ENCODE measurements around the gene PLB1. TPM values are rescaled to one million over a fixed set of nuclear protein-coding genes. Genes with fewer than 3 reads are reported as not detected.
A peak's percentile ranks its signal among the peaks of the same experiment; 100 is the strongest.

The PLB1 gene
- total RNA-seq, 1 experiment from 2014 or later = 0.40 TPM

DNA sequence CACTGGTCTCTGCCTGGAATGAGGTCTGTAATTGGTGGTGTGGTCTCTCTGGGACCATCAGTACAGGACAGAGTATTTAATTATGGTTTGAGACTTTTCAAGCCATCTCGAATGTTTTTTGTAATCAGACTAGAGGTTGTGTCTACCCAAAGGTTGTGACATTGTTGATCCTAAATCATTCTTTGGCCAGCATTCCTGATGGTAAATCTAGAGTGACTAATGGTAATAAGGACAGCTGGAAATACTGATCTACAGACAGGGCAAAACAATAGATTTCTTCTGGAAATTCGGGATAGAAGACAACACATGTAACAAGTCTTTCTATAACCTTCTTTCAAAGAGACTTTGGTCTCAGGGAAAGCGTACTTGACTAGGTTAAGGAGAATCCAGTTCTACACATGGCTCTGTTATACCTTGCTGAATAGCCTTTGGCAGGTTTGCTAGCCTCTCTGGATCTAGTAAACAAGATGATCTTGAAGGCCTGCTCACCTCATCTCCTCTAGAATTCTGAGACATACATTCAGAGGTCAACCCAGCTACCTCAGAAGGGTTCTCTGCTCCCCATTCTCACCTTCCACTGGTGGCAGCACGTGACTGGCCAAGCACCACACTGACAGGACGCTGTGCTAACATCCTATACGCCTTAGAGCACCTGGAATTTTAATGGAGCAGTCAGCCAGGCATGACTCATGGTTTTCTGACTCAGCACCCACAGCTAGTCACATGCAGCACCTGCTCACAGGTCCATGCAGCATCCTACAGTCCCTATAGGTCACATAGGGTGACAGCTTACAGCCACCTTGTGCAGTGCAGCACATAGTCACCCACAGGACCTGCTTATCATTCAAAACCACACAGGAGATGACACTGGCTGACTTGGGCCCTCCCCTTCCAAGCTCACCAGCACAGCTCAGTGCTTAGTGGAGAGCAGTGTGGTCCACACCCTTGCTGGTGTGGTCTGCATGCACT lies 12.2 kb downstream of the PLB1 start:
- Histone ChIP-seq H4K20me1 (ENCODE audit: low read length) (no peaks in the 10 kb centered on the region), H3K9ac (ENCODE audit: low read length) (no peak overlapping the region), H3F3A (ENCODE audit: low read length, unreplicated experiment) (no peaks in the 10 kb centered on the region), H3K9me3 (ENCODE audit: low read length) (no peaks in the 10 kb centered on the region), H3K4me3 (ENCODE audit: low read length) (no peak overlapping the region), H2AFZ (ENCODE audit: low read length) (no peak overlapping the region), H3K36me3 (ENCODE audit: low read depth, low read length) (no peaks in the 10 kb centered on the region), H3K4me1 (ENCODE audit: insufficient read depth, low read length) (peaks cover 14% of the 10 kb centered on the region), H3K79me2 (ENCODE audit: low read length) (no peaks in the 10 kb centered on the region), H3K9me2 (replicated peaks; ENCODE audit: low read length) (no peaks in the 10 kb centered on the region), H3K4me2 (ENCODE audit: low read length) (no peak overlapping the region), H3K27me3 (ENCODE audit: low read length) (no peaks in the 10 kb centered on the region), H3K27ac (ENCODE audit: low read length) (no peak overlapping the region)
- ATAC-seq = peak; percentile 96
- intact Hi-C loops (cut with micrococcal nuclease) = no loop called here
- ChIA-PET POLR2A (ENCODE audit: unreplicated experiment) (no interaction called here), CTCF (no interaction called here)
- DNase-seq = peak; percentile 95
- no TSS peak for BruUV-seq (replicated peaks)
- TF ChIP-seq, protein P1, sequence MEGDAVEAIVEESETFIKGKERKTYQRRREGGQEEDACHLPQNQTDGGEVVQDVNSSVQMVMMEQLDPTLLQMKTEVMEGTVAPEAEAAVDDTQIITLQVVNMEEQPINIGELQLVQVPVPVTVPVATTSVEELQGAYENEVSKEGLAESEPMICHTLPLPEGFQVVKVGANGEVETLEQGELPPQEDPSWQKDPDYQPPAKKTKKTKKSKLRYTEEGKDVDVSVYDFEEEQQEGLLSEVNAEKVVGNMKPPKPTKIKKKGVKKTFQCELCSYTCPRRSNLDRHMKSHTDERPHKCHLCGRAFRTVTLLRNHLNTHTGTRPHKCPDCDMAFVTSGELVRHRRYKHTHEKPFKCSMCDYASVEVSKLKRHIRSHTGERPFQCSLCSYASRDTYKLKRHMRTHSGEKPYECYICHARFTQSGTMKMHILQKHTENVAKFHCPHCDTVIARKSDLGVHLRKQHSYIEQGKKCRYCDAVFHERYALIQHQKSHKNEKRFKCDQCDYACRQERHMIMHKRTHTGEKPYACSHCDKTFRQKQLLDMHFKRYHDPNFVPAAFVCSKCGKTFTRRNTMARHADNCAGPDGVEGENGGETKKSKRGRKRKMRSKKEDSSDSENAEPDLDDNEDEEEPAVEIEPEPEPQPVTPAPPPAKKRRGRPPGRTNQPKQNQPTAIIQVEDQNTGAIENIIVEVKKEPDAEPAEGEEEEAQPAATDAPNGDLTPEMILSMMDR (conservative IDR thresholded peaks at IDR 0.05; ENCODE audit: low read depth, low read length) = no peak
- TF ChIP-seq EZH2phosphoT487 (IDR thresholded peaks at IDR 0.05; ENCODE audit: borderline replicate concordance, low read length) (no peak), EZH2 (IDR thresholded peaks at IDR 0.05; ENCODE audit: low read length, unreplicated experiment) (no peak)

DNA sequence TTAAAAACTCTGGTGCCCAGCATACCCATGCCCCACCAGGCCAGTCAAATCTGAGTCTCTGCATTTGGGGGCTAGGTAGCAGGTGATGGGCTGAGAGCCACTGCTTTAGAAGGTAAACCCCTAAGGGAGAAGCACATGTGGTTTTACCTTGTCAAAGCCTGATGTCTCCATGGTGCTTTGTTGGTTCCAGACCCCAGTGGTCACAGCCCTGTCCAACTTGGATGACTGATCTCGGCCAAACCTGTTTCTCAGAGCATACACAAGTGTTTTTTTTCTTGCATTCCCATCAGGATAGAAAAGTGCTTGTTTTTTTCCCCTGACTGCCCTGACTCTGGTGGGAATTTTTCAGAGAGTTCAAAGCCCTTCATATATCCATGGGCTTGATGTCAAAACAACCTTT lies 13.5 kb downstream of the PLB1 start:
- no peak overlapping the region for H3K9ac ChIP-seq (ENCODE audit: low read length)
- no peak overlapping the region for H3K4me3 ChIP-seq (ENCODE audit: low read length)
- H3K79me2 ChIP-seq (ENCODE audit: low read length) = no peaks in the 10 kb centered on the region
- TF ChIP-seq, protein P1 (conservative IDR thresholded peaks at IDR 0.05; ENCODE audit: low read depth, low read length) = no peak
- TF ChIP-seq EZH2phosphoT487 (IDR thresholded peaks at IDR 0.05; ENCODE audit: borderline replicate concordance, low read length) = no peak
- no peak for TF ChIP-seq EZH2 (IDR thresholded peaks at IDR 0.05; ENCODE audit: low read length, unreplicated experiment)
- no peak overlapping the region for H3K27ac ChIP-seq (ENCODE audit: low read length)
- DNase-seq (no peak), ATAC-seq (no peak)
- POLR2A ChIA-PET (ENCODE audit: unreplicated experiment) = no interaction called here
- intact Hi-C loops (cut with micrococcal nuclease) = no loop called here
- H3K9me3 ChIP-seq (ENCODE audit: low read length) = no peaks in the 10 kb centered on the region
- H3K4me2 ChIP-seq (ENCODE audit: low read length) = no peak overlapping the region
- CTCF ChIA-PET = no interaction called here
- H3K4me1 ChIP-seq (ENCODE audit: insufficient read depth, low read length) = peaks cover 14% of the 10 kb centered on the region
- no peak overlapping the region for H2AFZ ChIP-seq (ENCODE audit: low read length)
- BruUV-seq (replicated peaks) = no TSS peak
- no peaks in the 10 kb centered on the region for H3F3A ChIP-seq (ENCODE audit: low read length, unreplicated experiment)
- no peaks in the 10 kb centered on the region for H3K9me2 ChIP-seq (replicated peaks; ENCODE audit: low read length)
- H3K27me3 ChIP-seq (ENCODE audit: low read length) = no peaks in the 10 kb centered on the region
- H4K20me1 ChIP-seq (ENCODE audit: low read length) = no peaks in the 10 kb centered on the region
- H3K36me3 ChIP-seq (ENCODE audit: low read depth, low read length) = no peaks in the 10 kb centered on the region

DNA sequence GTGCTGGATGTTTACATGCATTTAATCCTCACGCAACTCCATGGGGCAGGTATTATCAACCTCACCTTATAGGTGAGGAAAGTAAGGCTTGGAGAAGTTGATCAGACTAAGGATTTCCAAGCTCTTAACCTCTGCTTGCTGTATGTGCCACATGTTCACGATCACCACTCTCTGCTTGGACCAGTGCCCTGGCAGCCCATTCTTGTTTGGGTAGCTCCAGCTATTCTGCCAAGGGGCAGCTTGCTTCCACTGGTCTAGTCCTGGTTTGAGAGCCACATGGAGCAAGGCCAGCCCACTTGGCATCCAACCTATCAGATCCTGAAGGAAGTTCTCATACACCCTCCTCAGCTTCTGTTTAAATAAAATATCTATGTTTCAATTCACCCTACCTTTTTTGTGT lies 14.3 kb downstream of the PLB1 start:
- no peaks in the 10 kb centered on the region for H3F3A ChIP-seq (ENCODE audit: low read length, unreplicated experiment)
- no peak overlapping the region for H2AFZ ChIP-seq (ENCODE audit: low read length)
- intact Hi-C loops (cut with micrococcal nuclease) = no loop called here
- H3K79me2 ChIP-seq (ENCODE audit: low read length) = no peaks in the 10 kb centered on the region
- no peak for DNase-seq
- BruUV-seq (replicated peaks) = no TSS peak
- no peak overlapping the region for H3K9ac ChIP-seq (ENCODE audit: low read length)
- no peaks in the 10 kb centered on the region for H3K36me3 ChIP-seq (ENCODE audit: low read depth, low read length)
- TF ChIP-seq, protein P1 (conservative IDR thresholded peaks at IDR 0.05; ENCODE audit: low read depth, low read length) = no peak
- TF ChIP-seq EZH2 (IDR thresholded peaks at IDR 0.05; ENCODE audit: low read length, unreplicated experiment) (no peak), EZH2phosphoT487 (IDR thresholded peaks at IDR 0.05; ENCODE audit: borderline replicate concordance, low read length) (no peak)
- POLR2A ChIA-PET (ENCODE audit: unreplicated experiment) = no interaction called here
- CTCF ChIA-PET = no interaction called here
- H3K4me1 ChIP-seq (ENCODE audit: insufficient read depth, low read length) = peaks cover 14% of the 10 kb centered on the region
- ATAC-seq = no peak
- H3K27me3 ChIP-seq (ENCODE audit: low read length) = no peaks in the 10 kb centered on the region
- no peaks in the 10 kb centered on the region for H3K9me2 ChIP-seq (replicated peaks; ENCODE audit: low read length)
- H3K4me2 ChIP-seq (ENCODE audit: low read length) = no peak overlapping the region
- H3K4me3 ChIP-seq (ENCODE audit: low read length) = no peak overlapping the region
- no peaks in the 10 kb centered on the region for H4K20me1 ChIP-seq (ENCODE audit: low read length)
- H3K27ac ChIP-seq (ENCODE audit: low read length) = no peak overlapping the region
- no peaks in the 10 kb centered on the region for H3K9me3 ChIP-seq (ENCODE audit: low read length)
